Natural killer cell (primary cell): Measurements from ENCODE around the gene C5AR1. TPM values are rescaled to one million over a fixed set of nuclear protein-coding genes. Genes with fewer than 3 reads are reported as not detected.

Experiments used
- ATAC-seq, 3 donors: fragments of 150-1000 bp in 2 of 3; fragments of 200-7000 bp in 1 of 3; cut with Tn5 transposase; 1 replicate in 1 of 3; 2 replicates in 2 of 3; pipeline ENCODE4 v1.10.0; 2021; ENCODE audit warnings: mild to moderate bottlenecking in 2 of 3, moderate library complexity in 2 of 3
- DNase-seq, 2 donors: peaks; one replicate each; pipeline versions ENCODE4 v3.0.0 to v3.0.0-alpha.2; 2013 to 2021; ENCODE audit warnings: mixed read lengths in 1 of 2
- H3K27ac ChIP-seq: one replicate; pipeline ENCODE4 v1.5.1; 2013; ENCODE audit warnings: mild to moderate bottlenecking, low read length
- H3K27me3 ChIP-seq: one replicate; pipeline ENCODE4 v1.6.1; 2013; ENCODE audit warnings: low read length; ENCODE audit not compliant: control insufficient read depth, insufficient read depth
- H3K36me3 ChIP-seq: one replicate; pipeline ENCODE4 v1.6.1; 2013; ENCODE audit warnings: low read length; ENCODE audit not compliant: control insufficient read depth, insufficient read depth
- H3K4me1 ChIP-seq: one replicate; pipeline ENCODE4 v1.6.1; 2013; ENCODE audit warnings: low read length; ENCODE audit not compliant: control insufficient read depth, insufficient read depth
- H3K4me3 ChIP-seq: one replicate; pipeline ENCODE4 v1.5.1; 2013; ENCODE audit warnings: low read length
- H3K9me3 ChIP-seq: one replicate; pipeline ENCODE4 v1.6.1; 2013; ENCODE audit warnings: low read length; ENCODE audit not compliant: control insufficient read depth, insufficient read depth
- H3K27ac Mint-ChIP-seq, 2 donors: one replicate each; pipeline ENCODE4 v1.8.0; 2022; ENCODE audit warnings: mild to moderate bottlenecking in 2 of 2, mixed read lengths in 2 of 2, moderate library complexity in 1 of 2
- H3K27me3 Mint-ChIP-seq, 2 donors: one replicate each; pipeline ENCODE4 v1.8.0; 2022; ENCODE audit warnings: low read depth in 2 of 2, mixed read lengths in 2 of 2
- H3K36me3 Mint-ChIP-seq: one replicate; pipeline ENCODE4 v1.8.0; 2022; ENCODE audit warnings: mixed read lengths
- H3K4me1 Mint-ChIP-seq, 2 donors: one replicate each; pipeline ENCODE4 v1.8.0; 2022; ENCODE audit warnings: mixed read lengths in 2 of 2
- H3K4me3 Mint-ChIP-seq: one replicate; pipeline ENCODE4 v1.8.0; 2022; ENCODE audit warnings: mild to moderate bottlenecking, moderate library complexity, mixed read lengths
- H3K9me3 Mint-ChIP-seq, 2 donors: one replicate each; pipeline ENCODE4 v1.8.0; 2022; ENCODE audit warnings: mixed read lengths in 2 of 2
- WGBS: methylation state at CpG from one replicate; pipeline ENCODE4 v1.1.7; 2013; ENCODE audit warnings: missing lambda C conversion rate; ENCODE audit not compliant: insufficient coverage; 5-methylcytosine and 5-hydroxymethylcytosine counted together
- intact Hi-C: fragments of 100-400 bp; cut with micrococcal nuclease; formaldehyde crosslinking; loops from one replicate; pipeline ENCODE4 v1.14.2; 2022
- total RNA-seq, 4 donors: library from RNA; stranded (reverse); fragments of 120-200 nt in 1 of 4; gene quantifications; one replicate each; pipeline versions ENCODE4 v1.2.3 to v1.2.4, GENCODE V29; 2013 to 2022
- TF ChIP-seq, protein P1 (sequence below): fragments of 200-600 bp; IDR thresholded peaks from one replicate; pipeline ENCODE4 v1.8.0; 2022; ENCODE audit warnings: antibody characterized with exemption

Gene C5AR1
- total RNA-seq, 3 donors from 2014 or later (not counting 1 experiment from before 2014, with no cell fraction given): 11.4 to 42.7 (median 28.7) TPM

DNA sequence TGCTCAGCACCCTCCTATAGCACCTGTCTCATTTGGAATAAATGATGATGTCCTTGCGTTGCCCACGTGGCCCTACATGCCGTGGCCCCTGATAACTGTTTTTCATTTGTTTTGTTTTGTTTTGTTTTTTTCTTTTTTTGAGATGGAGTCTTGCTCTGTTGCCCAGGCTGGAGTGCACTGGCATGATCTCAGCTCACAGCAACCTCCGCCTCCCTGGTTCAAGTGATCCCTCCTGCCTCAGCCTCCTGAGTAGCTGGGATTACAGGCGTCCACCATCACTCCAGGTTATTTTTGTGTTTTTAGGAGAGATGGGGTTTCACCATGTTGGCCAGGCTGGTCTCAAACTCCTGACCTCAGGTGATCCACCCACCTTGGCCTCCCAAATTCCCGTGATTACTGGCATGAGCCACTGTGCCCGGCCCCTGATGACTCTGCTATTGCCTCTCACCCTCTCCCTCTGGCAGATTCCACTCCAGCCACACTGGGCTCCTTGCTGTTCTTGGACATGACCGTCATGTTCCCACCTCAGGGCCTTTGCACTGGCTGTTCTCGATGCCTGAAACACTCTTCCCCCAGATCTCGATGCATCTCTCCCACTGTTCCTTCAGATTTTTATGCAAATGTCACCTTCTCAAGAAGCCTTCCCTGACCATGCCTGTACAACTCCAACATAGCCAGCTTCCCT is 29.7 kb downstream of the C5AR1 start:
- no peaks in the 10 kb centered on the region for H3K27me3 ChIP-seq
- TF ChIP-seq, protein P1, sequence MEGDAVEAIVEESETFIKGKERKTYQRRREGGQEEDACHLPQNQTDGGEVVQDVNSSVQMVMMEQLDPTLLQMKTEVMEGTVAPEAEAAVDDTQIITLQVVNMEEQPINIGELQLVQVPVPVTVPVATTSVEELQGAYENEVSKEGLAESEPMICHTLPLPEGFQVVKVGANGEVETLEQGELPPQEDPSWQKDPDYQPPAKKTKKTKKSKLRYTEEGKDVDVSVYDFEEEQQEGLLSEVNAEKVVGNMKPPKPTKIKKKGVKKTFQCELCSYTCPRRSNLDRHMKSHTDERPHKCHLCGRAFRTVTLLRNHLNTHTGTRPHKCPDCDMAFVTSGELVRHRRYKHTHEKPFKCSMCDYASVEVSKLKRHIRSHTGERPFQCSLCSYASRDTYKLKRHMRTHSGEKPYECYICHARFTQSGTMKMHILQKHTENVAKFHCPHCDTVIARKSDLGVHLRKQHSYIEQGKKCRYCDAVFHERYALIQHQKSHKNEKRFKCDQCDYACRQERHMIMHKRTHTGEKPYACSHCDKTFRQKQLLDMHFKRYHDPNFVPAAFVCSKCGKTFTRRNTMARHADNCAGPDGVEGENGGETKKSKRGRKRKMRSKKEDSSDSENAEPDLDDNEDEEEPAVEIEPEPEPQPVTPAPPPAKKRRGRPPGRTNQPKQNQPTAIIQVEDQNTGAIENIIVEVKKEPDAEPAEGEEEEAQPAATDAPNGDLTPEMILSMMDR: no peak
- no peaks in the 10 kb centered on the region for H3K36me3 ChIP-seq
- no peak overlapping the region for H3K27ac ChIP-seq
- intact Hi-C loops: no loop called here
- DNase-seq (no peak), ATAC-seq (no peak)
- peaks cover 25% of the 10 kb centered on the region for H3K4me1 ChIP-seq
- Mint-ChIP-seq H3K27ac (peak overlapping the region in 1 of 2 donors; percentile 17), H3K27me3 (no peaks in the 10 kb centered on the region), H3K36me3 (no peaks in the 10 kb centered on the region), H3K4me3 (no peak overlapping the region), H3K9me3 (peaks cover 0 to 2% of the 10 kb centered on the region in 2 donors), H3K4me1 (peaks cover 8 to 16% of the 10 kb centered on the region in 2 donors)
- no peaks in the 10 kb centered on the region for H3K9me3 ChIP-seq
- H3K4me3 ChIP-seq: no peak overlapping the region
- 82% methylated on average over 10 of the region's 10 CpGs for whole genome bisulfite sequencing

DNA sequence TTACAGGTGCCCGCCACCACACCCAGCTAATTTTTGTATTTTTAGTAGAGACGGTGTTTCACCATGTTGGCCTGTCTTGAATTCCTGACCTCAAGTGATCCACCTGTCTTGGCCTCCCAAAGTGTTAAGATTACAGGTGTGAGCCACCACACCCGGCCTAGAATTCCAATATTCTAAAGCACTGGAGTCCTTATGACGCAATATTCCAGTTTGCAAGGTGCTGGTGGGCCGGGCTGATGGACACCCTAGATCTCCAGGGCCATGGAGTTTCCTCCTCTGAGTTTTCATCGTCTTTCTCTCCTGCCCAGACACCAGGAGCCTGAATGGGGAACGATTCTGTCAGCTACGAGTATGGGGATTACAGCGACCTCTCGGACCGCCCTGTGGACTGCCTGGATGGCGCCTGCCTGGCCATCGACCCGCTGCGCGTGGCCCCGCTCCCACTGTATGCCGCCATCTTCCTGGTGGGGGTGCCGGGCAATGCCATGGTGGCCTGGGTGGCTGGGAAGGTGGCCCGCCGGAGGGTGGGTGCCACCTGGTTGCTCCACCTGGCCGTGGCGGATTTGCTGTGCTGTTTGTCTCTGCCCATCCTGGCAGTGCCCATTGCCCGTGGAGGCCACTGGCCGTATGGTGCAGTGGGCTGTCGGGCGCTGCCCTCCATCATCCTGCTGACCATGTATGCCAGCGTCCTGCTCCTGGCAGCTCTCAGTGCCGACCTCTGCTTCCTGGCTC is 31.0 kb downstream of the C5AR1 start:
- TF ChIP-seq, protein P1: no peak
- Histone ChIP-seq H3K27me3 (no peaks in the 10 kb centered on the region), H3K27ac (no peak overlapping the region), H3K9me3 (no peaks in the 10 kb centered on the region), H3K4me1 (peaks cover 17% of the 10 kb centered on the region), H3K4me3 (no peak overlapping the region), H3K36me3 (no peaks in the 10 kb centered on the region)
- no peaks in the 10 kb centered on the region for H3K36me3 Mint-ChIP-seq
- peaks cover 0 to 2% of the 10 kb centered on the region in 2 donors for H3K9me3 Mint-ChIP-seq
- no peak overlapping the region for H3K27ac Mint-ChIP-seq
- peaks cover 8 to 16% of the 10 kb centered on the region in 2 donors for H3K4me1 Mint-ChIP-seq
- H3K27me3 Mint-ChIP-seq: no peaks in the 10 kb centered on the region
- ATAC-seq (no peak), DNase-seq (no peak)
- intact Hi-C loops: no loop called here
- WGBS: 95% methylated on average over 29 of the region's 29 CpGs
- no peak overlapping the region for H3K4me3 Mint-ChIP-seq

DNA sequence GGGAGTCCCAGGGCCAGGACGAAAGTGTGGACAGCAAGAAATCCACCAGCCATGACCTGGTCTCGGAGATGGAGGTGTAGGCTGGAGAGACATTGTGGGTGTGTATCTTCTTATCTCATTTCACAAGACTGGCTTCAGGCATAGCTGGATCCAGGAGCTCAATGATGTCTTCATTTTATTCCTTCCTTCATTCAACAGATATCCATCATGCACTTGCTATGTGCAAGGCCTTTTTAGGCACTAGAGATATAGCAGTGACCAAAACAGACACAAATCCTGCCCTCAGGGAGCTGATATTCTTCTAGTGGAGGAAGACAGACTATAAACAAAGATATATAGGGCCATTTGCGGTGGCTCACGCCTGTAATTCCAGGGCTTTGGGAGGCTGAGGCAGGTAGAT is 32.1 kb downstream of the C5AR1 start:
- Histone ChIP-seq H3K27me3 (no peaks in the 10 kb centered on the region), H3K36me3 (no peaks in the 10 kb centered on the region), H3K4me1 (peaks cover 6% of the 10 kb centered on the region), H3K4me3 (no peak overlapping the region), H3K27ac (no peak overlapping the region), H3K9me3 (no peaks in the 10 kb centered on the region)
- H3K27ac Mint-ChIP-seq: no peak overlapping the region
- intact Hi-C loops: no loop called here
- TF ChIP-seq, protein P1: no peak
- H3K4me1 Mint-ChIP-seq: peaks cover 2 to 5% of the 10 kb centered on the region in 2 donors
- no peaks in the 10 kb centered on the region for H3K27me3 Mint-ChIP-seq
- H3K4me3 Mint-ChIP-seq: no peak overlapping the region
- H3K9me3 Mint-ChIP-seq: no peaks in the 10 kb centered on the region
- no peaks in the 10 kb centered on the region for H3K36me3 Mint-ChIP-seq
- 93% methylated on average over 3 of the region's 4 CpGs for WGBS
- no peak for ATAC-seq
- DNase-seq: no peak
